HG03558 (cell line): ENCODE results near the gene ANK2.
A peak's percentile ranks its signal among the peaks of the same experiment; 100 is the strongest.

Experiments
- ATAC-seq: cut with Tn5 transposase; IDR thresholded peaks from one replicate; pipeline ENCODE4 v1.9.1; 2021; ENCODE audit warnings: moderate number of reproducible peaks; ENCODE audit not compliant: unreplicated experiment; ENCODE audit errors: extremely low read depth

ANK2 gene

DNA sequence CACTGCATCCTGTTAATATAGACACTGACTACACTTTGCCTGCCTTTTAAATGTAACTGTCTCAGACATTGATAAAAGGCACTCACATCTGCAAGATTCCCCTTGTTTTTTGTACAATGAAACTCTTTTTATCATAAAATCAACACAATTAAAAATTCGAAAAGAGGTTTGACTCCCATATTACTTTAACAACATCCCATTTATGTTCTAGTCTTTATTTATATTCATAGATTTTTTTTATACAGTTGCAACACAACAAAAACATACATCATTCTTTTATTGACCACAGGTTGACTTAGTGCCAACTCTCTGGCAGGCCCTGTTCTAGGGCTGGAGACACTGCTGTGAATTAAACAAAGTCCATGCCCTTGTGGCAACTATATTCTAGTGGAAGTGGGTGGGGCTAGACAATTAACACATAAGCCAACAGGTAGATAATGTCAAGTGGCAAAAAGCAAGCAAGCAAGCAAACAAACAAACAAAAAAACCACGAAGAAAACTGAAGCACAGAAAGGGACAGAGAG is 36.8 kb downstream of the ANK2 start:
- no peak for ATAC-seq

DNA sequence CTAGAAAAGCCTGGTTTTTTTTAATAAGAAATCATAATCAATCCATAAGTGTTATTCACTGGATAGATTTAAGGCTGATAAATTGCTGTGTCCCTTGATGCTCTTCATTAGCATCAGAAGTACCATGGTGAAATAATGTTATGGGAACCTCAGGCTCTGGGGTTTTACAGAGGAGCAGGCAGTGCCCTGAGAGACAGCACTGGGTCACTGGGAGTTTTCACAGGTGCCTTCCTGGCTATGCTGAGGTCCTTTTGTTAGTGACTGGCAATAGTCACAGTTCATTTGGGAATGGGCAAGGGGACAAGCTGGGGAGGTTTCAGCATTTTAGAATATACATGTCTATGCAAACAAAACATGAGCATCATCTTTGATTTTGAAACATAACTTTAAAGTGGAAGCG is 38.6 kb downstream of the ANK2 start:
- ATAC-seq, result no peak

- no peak for ATAC-seq
Measured at GRCh38 chr4:113090954-113091353, 41.5 kb downstream of the ANK2 start.

DNA sequence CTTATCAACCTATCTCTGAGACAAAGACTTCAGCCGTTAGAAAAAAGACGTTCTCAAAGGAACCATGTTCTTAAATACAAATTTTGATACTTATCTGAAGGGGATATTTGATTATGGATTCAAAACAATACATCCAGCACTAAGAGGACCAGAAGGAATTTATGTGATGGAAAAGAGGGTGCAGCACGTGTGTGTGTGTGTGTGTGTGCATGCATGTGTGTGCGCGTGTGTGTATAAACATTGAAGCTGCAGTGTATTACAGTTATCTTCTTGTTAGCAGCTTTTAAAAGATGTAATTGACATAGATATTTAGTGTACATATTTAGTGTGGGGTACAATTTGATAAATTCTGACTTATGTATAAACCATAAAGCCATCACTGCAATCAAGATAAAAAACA is 44.9 kb downstream of the ANK2 start:
- ATAC-seq, result no peak

- ATAC-seq, result no peak
Measured at GRCh38 chr4:113094802-113095201, 45.3 kb downstream of the ANK2 start.

- no peak for ATAC-seq
Measured at GRCh38 chr4:113101669-113102068, 52.2 kb downstream of the ANK2 start.

DNA sequence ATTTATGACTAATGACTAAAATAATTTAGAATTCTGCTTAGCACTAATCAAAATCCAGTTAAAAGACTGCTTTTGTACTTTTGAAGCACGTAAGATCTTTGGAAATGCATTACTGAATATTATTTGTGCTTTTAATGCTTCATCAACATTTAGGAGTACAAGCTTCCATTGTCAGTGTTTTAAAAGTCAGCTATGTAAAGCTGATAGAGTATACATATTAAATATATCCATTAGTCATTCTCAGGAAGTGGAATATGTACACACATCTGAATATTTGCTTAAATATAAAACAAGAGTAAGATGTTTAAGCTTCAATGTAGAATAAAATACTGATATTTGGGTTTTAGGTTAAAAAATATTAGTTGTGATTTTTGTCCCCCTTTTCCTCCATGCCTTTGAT is 54.1 kb downstream of the ANK2 start:
- no peak for ATAC-seq

GRCh38 chr4:113106108-113106507 is 56.7 kb downstream of the ANK2 start:
- ATAC-seq, result no peak

DNA sequence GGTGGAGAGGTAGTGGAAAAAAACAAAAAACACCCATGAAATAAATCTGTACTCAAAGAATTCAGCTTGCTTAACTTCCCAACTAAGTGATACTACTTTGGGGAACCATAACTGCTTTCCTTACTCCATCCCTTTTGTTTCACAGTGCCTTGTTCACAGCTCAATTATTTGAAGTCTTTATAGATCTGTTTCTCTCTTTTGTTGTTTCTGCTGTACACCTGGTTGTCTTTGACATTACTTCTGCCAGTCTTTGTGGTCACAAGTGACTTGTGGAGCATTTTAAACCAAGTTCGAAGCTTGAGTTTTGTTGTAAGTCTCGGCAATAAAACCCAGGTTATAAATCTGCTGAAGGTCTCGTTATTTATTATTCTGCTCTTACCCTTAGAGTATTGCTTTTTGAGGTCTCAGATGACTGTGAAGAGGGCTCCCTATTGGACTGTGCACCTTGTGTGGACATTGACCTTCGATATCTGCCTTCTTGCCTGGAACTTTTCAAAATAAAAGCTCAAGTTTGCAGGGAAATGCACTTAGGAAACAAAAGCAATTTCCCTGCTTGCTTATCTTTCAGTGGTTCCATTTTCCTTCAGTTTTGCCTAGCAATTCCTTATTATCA is 59.8 kb downstream of the ANK2 start:
- no peak for ATAC-seq

- ATAC-seq, result no peak
Measured at GRCh38 chr4:113112338-113112978, 63.0 kb downstream of the ANK2 start.

DNA sequence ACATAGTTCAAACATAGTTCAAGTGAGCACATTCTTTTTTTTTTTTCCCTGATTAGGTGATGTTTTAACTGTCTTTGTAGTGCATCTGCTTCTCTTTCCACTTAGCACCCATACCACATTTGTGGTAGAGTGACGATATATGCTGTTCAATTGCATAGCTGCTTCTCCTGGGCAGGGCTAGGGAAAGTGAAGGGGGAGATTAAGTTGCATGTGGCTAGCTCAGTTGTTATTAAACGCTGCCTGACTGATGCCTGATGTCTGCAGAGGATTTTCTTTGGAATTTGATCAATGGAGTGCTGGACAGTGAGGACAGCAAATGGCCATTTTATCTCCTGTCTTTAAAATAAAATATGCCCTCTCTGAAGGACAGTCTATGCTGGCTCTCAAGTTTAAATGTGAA is 63.7 kb downstream of the ANK2 start:
- no peak for ATAC-seq

DNA sequence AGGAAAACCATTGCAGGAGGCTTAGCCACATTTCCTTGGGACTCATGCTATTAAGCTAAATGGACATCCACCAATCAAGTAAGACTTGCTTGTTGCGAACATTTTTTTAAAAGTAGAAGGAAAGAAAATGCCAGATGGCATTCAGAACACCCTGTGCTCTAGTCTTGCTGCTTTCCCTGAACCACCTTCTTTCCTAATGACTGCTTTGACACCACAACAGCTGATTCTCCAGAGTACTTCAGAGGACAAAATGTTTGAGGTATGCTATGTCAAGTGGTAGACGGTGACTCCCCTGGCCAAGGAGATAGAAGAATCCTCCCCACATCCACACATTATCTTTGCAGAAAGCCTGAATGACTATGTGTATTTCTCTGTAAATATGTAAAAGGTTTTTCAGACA is 65.4 kb downstream of the ANK2 start:
- ATAC-seq, result no peak

DNA sequence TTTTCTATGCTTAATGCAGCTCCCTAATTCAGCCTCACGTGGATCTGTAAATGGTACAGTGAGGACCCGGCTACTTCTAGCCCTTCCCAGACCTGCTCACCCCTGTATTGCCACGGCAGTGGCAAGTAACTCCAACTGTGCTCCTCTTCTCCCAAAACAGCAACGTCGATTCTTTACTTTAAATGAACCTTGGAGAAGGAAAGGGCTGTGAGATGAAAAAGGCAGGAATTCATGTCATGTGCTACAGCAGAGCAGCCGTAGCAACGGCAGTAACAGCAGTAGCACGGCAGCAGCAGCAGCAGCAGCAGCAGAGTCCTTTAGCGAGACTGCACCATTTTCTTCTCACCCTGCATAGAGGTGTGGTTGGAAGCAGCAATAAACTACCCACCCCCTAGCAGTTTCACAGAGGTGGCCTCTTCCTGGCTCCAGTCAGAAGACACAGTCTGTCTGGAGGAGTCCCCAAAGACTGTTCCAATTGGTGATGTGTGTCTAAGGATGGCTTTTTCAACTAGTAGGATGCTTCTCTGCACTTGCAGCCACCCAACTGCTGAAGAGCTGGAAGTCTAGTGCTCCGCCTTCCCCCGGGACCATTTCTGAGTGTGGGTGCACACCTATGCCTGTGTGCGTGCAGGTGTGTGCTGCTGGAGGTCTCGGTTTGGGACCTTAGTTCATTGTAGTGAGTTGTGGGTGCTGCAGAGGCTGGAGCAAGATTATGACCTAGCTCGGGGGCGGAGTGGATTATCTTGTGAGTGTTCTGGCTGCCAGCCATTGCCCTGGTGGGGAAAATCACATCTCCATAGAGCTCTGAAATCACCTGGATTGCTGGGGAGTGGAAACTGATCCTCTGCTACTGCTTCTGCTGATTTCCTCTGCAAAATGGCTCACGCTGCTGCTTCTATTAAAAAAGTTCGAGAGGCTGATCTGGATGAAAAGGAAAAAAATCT is 67.2 kb downstream of the ANK2 start:
- ATAC-seq, result no peak

DNA sequence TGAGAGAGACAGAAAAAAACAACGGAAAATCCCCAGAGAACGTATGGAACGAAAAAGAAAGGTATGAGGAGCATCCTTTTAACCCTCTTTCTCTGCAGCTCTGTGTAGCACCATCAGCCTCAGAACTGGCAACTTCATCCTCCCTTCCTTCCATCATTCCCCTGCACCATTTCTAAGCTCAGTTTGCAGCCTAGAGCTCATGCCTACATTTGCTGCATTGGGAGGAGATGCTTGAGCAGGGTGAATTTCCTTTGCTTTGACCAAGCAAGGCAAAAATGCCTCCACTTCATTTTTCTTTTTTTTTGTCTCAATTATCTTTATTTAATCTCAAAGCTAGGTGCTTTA is 67.9 kb downstream of the ANK2 start:
- ATAC-seq, result no peak

DNA sequence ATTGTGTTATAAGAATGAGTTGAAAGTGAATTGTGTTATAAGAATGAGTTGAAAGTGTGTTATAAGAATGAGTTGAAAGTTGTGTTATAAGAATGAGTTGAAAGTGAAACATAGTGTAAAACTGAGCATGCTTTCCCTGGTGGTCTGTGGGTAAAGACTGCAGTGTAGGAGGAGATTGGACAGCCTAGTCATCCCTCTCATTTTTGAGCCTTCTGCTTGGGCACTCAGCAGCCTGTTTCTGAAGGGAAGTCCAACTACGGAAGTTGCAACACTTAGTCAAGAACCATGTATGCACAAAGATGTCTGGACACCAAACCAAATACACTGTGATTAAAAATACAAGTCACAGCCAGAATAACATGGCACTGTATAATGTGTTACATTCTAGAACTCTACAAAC is 72.6 kb downstream of the ANK2 start:
- ATAC-seq, result no peak

- no peak for ATAC-seq
Measured at GRCh38 chr4:113125418-113125817, 76.0 kb downstream of the ANK2 start.

GRCh38 chr4:113131136-113131535 is 81.7 kb downstream of the ANK2 start:
- ATAC-seq, result no peak

- no peak for ATAC-seq
Measured at GRCh38 chr4:113131621-113132020, 82.2 kb downstream of the ANK2 start.

GRCh38 chr4:113141901-113142346 is 92.5 kb downstream of the ANK2 start:
- ATAC-seq, result peak; percentile 31

DNA sequence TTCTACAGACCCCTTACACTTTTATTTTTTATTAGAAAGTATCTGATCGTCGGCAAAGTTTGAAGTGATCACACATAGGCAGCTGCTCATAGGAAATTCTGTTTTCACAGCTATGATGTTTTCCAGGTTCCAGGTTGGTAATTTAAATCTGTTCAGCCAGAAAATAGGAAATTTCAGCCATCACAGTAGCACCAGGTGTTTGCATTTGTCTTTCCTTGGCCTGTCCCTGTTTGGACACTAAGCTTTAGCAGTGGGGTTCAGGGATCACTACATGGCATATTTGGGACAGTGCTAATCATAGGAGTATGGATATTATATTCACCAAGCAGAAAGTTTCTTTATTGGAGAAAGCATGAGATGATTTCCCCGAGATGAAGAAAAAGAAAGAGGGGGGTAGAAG is 92.9 kb downstream of the ANK2 start:
- no peak for ATAC-seq

- ATAC-seq, result no peak
Measured at GRCh38 chr4:113144091-113144490, 94.6 kb downstream of the ANK2 start.
